GM20000 (cell line): Measurements from ENCODE around the gene NUTM2G.
"Not testable (repeated sequence)": the region's sequence is repeated elsewhere in the genome, so short reads cannot be mapped to it uniquely, and the experiment has no call there.

Source experiments
- DNase-seq: peaks from one replicate; pipeline ENCODE4 v3.0.0; 2012; ENCODE audit warnings: low spot score

The NUTM2G gene

DNA sequence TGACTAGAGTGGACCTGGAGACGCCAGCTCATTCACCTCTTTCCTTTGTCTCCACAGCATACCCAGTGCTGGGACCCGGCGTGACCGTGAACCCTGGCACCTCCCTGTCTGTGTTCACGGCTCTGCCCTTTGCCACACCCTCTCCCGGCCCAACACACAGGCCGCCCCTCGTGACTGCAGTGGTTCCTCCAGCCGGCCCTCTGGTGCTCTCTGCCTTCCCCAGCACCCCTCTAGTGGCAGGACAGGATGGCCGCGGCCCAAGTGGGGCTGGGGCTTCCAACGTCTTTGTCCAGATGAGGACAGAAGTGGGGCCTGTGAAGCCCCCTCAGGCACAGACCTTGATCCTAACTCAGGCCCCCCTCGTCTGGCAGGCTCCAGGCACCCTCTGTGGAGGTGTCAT, 3.0 kb downstream of the NUTM2G start:
- DNase-seq, result not testable (repeated sequence)

DNA sequence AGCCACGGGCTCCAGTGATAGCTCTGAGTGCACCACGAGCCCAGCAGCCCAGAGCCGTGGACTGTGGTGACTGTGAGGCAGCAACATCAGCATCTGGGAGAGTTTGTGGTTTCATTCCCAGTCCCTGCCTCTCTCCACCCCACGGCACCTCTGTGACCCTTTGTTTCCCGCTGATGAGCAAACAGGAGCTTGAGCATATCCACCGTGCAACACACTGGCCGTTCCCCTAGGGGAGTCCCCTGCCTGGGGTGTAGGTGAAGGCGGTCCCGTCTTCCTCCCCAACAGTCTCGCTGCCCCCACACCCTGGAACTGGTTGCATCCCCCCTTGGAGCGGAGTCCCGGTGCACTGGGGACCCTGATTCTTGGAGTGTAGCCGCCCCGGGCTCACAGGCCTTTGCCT, 5.5 kb downstream of the NUTM2G start:
- DNase-seq, result not testable (repeated sequence)

DNA sequence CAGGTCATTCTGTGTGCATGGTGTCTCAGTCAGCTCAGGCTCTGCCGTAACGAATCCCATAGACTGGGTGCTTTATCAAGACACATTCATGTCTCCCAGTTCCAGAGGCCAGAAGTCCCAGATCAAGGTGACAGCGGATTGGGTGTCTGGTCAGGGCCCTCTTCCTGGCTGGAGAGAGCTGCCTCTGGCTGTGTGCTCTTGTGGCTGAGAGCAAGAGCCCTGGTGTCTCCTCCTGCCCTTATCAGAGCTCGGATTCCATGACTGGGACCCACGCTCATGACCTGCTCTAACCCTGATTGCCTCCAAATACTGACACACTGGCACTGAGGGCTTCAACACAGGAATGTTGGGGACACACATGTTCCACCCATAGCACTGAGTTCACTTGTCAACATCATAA, 6.1 kb downstream of the NUTM2G start:
- not testable (repeated sequence) for DNase-seq

DNA sequence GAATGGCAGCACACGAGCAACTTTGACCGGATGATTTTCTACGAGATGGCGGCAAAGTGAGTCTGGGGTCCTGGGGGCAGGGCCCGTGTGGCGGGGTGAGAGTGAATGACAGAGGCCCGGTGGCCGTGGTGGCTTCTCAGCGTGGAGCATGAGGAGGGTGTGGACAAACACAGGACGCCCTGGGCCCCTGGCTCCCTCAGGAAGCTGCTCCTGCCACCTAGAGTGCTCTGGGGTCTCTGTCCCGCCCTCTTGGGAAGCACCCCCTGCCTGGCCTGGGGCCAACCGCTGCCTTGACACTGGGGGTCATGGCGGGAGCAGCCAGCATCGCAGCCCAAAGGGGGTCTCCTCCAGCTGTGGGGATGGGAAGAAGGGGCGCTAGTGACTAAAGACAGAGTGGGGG, 6.8 kb downstream of the NUTM2G start:
- peak; percentile 1 for DNase-seq

DNA sequence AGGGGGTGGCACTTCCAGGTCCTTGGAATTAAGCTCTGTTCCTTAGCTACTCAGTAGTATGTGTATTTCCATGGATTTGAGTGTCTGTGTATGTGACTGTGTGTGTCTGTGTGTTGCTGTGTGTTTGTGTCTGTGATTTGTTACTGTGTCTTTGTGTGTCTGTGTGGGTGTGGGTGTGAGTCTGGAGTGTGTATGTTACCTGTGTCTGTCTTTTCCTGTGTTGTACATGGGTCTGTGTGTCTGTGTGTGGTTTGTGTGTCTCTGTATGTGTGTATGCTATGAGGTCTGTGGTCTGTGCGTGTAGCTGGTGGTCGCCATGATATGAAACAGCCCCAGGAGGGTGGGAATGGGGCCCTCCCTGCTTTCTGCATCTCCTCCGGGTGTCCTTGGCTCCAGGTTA, 8.8 kb downstream of the NUTM2G start:
- not testable (repeated sequence) for DNase-seq

DNA sequence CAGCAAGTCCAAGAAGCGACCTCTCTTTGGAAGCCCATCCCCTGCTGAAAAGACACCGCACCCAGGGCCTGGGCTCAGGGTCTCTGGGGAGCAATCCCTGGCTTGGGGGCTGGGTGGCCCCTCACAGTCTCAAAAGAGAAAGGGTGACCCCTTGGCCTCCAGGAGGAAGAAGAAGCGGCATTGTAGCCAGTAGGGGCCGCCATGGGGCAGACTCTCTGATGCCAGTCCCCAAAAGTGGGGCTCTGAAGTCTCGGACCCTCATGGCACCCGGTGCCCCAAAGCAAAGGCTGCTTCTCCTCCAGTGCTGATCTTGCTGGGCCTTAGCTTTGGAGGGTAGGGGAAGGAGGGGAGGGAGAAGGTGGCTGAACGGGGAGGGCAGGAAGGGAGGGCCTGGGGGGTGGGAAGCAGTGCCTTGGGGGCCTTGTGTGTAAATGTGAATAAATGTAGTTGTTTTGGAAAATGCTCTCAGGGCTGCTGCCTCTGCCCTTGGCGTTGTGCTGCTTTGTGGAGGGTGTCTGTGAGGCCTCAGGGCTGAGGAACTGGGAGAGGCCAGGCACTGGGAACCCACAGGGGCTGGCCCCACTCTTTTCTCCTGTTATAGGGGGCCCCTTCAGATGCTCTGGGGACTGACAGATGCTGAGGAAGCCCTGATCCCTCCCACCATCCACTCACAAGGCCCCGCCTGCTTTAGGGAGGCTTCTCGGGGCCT, 10.5 kb downstream of the NUTM2G start:
- not testable (repeated sequence) for DNase-seq

DNA sequence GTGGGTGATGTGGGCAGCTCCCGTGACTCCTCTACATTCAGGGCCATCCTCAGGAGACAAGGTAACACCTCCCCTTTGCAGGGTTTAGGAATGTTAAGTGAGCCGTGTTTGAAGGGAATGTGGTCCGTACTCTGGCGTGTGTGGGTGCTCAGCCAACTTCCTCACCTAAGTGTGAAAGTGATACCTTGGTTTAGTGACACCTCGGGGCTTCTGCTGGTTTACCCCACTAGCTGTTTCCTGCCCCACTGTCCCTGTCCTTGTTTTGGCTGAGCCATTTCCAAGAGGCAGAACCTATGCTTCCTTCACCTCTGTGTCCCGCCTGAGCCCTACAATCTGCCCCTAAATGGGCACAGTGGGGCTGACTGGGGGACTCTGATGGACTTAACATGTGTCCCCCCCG, 12.3 kb downstream of the NUTM2G start:
- not testable (repeated sequence) for DNase-seq

DNA sequence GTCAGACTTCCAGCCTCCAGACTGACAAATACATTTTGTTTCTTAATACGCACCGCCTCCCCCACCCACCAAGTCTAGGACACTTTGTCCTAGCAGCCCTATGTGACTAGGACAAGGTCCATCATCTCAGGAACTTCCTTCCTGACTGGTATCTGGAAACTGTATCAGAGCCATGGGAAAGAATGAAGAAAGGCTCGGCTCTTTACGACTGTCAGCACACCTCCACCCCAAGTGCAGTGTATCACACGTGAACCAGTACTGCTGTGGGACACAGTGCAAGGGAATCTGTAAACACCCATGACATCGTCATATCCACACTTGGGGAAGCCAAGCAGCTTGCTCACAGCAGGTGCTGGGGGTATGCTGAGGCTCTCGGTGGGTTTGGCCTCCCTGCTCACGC, 13.0 kb downstream of the NUTM2G start:
- DNase-seq, result not testable (repeated sequence)

DNA sequence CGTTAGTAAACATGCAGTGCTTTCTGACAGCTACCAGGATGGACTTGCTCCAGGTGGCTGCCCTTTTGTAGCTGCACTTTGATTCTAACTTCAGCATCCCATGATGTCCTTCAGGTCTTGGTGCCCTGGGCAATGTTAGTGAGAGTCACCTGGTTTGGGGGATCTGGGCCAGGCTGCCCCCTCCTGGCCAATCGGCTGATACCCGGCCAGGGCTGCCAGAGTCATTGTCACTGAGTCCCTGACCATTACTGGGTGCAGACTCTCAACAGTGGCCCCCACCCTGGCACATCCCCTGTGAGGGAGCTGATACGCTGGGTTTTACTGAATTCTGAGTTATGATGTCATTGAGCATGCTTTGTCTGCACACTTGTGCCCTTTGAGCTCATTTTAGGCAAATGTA, 13.5 kb downstream of the NUTM2G start:
- DNase-seq, result not testable (repeated sequence)

DNA sequence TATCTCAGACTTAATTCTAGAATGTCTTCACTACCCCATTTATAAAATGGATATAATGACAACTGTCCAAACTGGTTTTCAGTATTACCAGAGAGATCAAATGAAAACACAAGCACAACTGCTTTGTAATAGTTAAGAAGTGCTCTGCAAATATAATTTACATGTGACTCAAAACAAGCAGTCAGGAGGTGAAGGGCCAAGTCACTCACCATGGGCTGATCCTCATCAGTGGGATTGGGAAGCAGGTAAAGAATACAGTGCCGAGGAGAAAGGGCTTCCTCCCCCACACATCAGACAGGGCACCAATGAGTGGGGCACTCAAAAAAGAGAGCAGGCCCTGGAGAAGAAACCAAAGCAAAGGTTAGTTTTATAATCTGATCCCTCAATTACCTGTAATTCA, 20.7 kb downstream of the NUTM2G start:
- not testable (repeated sequence) for DNase-seq

DNA sequence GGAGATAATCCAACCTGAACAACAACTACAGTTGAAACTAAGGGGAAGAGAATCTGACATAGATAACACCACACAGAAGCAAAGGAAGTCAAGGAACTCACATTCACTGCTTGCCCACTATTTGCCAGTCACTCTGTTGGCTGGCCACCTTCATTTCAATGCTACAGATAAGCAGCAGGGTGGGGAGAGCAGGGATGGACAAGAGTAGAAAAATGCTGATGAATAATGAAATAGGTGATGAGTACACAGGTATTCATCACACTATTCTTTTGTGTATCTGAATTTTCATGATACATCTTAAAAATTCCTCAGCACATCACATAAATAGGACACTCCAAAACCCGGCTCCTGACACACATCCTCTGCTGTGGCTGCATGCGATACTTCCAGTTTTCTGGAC, 21.9 kb downstream of the NUTM2G start:
- DNase-seq, result not testable (repeated sequence)

DNA sequence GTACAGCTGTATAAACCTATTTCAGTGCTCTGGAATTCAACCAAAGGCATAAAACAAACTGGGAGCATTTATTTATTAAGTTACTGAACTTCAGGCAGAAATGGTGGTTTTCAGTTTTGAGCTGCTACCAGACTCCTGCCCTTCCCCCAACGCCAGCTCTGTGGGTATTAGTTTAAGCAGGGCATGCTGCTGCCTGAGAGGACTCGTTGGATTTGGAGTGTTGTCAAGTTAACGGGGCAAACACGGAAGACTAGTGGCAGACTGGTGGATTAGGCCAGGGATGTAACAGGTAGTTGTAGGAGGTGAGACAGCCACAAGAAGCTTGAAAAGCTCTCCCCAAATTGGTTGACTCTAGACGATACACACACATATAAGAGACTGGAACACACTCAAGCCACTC, 38.9 kb downstream of the NUTM2G start:
- DNase-seq, result not testable (repeated sequence)

DNA sequence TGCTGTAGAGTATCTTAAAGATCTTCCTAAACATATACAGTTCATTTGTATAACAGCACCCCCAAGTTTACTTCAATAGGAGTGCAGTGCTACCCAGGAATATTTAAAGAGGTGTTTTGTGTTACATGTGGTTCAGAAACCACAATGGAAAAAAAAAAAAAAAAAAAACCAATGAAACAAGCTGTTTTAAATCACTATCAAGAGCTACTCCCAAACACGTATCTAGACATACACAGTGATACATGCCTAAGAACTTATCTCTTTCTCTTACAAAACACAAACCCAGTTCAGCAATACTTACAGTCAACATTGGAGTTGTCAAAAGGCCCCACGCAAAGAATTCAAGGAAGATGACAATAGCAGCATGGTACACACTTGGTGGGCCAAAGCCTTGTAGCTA, 43.9 kb downstream of the NUTM2G start:
- DNase-seq, result not testable (repeated sequence)

DNA sequence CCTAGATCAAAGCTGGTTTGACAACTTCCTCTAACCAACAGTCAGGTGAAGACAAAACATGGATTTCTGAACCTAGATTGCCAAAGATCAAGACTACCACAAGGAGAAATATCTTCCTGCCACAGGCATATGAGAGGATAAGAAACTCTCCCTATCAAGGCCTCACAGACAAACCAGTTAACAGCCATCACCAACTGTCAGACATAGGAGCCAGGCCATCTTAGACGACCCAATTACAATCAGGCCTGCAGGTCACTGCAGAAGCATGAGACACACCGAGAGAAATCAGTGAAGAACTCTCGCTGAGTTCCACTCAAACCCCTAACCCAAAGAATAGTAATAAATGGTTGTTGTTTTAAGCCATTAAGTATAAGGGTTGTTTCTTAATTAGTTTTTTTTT, 45.4 kb downstream of the NUTM2G start:
- DNase-seq, result not testable (repeated sequence)

DNA sequence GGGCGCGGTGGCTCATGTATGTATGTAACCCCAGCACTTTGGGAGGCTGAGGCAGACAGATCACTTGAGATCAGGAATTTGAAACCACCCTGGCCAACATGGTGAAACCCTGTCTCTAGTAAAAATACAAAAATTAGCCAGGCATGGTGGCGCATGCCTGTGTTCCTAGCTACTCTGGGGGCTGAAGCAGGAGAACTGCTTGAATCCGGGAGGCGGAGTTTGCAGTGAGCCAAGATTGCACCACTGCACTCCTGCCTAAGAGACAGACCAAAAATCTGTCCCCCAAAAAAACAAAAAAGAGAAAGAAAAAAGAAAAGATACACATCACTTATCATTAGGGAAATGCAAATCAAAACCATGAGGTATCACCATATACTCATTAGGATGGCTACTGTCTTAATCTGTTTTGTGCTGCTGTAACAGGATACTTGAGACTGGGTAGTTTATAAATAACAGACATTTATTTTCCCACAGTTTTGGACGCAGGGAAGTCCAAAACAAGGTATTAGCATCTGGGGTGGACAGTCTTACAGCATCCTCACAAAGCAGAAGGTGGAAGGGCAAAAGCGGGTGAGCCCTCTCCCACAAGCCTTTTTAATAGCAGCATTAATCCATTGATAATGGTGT, 55.0 kb downstream of the NUTM2G start:
- not testable (repeated sequence) for DNase-seq

DNA sequence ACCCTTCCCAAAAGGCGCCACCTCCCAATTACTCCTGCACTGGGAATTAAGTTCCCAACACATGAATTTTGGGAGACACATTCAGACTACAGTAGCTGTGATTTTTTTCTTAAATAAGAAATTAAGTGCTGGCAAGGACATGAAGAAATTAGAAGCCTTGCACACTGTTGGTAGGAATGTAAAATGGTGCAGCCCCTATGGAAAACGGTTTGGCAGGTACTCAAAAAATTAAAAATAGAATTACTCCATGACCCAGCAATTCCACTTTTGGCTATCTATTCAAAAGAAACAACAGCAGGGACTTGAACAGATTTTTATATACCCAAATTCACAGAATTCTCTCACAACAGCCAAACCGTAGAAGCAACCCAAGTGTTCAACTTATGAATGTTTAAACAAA, 55.5 kb downstream of the NUTM2G start:
- not testable (repeated sequence) for DNase-seq

DNA sequence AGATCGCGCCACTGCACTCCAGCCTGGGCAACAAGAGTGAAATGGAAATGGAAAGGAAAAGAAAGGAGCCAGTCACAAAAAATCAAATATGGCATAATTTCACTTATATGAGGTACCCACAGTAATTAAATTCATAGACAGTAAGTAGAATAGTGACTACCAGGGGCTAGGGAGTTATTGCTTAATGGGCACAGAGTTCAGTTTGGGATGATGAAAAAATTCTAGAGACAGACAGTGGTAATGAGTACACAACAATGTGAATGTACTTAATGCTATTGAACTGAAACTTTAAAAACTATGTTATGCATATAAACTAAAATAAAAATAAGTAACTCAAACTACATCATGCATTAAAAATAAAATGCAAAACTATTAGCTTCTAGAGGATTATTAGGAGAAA, 56.2 kb downstream of the NUTM2G start:
- not testable (repeated sequence) for DNase-seq
